HG03095 (cell line): ENCODE data around the gene NAA40.

Source experiments
- ATAC-seq: cut with Tn5 transposase; IDR thresholded peaks from one replicate; pipeline ENCODE4 v1.9.1; 2021; ENCODE audit warnings: moderate library complexity; ENCODE audit not compliant: unreplicated experiment

The NAA40 gene

GRCh38 chr11:64006398-64006797 lies 67.6 kb downstream of the NAA40 start:
- ATAC-seq, result no peak
